GM19240 (cell line): ENCODE results near the gene IGF2R.
"Not testable (repeated sequence)": the region's sequence is repeated elsewhere in the genome, so short reads cannot be mapped to it uniquely, and the experiment has no call there.

Experiments
- DNase-seq: peaks from one replicate; pipeline ENCODE4 v3.0.0; 2011; ENCODE audit warnings: low spot score; ENCODE audit not compliant: insufficient read length

Gene IGF2R

DNA sequence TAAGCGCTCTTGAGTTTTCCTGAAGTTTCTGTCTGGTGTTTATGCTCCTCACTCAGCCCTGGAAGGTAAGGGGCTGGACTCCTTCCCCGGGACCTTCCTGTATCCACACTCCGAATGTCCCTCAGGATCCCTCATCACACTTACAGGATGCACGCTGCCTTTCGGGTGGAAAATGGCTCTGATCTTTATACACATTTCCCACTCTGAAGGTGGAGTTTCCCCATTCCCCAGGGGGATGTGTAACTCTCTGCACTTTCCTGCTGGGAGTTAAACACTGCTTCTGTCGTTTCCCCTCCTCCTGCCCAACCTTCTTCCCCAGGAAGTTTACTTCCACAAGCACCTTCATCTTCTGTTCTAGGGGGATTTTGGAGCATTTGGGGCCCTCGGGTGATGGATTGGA is 17.1 kb upstream of the IGF2R start:
- DNase-seq = no peak

DNA sequence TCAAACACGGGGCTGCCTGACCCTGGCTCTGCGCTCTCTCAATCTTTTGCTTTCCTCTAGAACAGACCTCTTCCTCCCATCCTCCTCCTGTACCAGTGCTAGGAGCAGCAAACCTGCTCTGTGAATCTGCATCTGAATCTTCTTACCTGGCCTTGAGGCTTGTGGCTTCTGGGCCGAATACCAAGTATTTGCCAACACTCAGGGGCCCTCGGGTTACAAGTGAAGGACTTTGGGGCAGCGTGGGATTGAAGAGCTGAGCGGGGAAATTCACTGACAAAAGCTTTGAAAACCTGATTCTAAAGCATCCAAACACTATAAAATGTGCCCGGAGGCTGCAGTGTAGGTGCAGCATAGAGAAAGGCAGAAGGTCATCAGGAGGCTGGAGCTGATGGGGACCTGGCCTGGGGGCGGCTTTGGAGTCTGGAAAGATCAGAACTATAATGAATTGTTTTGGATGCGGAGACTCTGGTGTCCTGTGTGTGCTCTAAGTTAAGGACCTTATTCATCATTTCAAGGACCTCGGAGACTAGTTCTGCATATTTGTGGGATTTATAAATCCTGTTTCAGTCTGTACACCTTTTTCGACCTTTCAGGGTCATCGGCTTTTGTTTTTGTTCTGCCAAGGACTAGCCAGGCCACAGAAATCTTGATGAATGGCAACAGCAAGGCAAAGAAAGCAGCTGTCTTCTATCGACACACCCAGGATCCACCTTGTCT is 16.4 kb upstream of the IGF2R start:
- DNase-seq = no peak

DNA sequence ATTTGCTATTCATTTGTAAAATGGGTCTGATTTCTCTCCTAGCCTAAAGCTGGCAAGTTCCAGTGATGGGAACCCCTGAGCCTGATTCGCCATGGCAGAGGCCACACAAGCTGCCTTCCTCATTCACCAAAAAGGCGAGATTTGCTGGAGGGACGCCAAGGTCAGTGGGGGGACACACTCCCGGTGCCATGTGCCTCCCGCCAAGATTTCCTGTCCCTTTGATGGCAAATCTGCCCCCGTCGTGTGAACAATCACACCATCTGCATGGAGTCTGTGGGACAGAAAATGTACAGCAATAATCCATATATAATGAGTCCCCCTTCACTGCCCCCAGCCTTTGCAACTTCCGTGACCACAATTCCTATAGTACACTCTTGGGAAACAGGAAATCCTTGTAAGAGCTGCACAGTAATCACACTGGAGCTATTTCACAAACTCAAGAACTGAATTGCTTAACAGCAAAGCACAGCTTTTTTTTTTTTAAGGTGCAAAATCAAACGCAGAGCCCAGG is 15.7 kb upstream of the IGF2R start:
- no peak for DNase-seq

DNA sequence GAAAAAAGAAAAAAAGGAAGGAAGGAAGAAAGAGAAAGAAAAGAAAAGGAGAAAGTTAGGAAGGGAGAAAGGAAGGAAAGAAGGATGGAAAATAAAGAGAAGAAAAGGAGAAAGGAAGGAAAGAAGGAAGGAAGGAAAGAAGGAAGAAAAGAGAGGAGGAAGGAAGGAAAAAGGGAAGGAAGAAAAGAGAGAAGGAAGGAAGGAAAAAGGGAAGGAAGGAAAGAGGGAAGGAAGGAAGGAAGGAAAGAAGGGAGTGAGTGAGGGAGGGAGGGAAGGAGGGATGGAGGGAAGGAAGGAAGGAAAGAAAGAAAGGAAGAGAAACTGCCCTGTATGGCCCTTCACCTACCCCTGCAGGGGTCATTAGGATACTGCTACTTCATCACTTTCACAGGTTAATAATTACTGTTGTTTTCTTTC is 12.9 kb upstream of the IGF2R start:
- no peak for DNase-seq

DNA sequence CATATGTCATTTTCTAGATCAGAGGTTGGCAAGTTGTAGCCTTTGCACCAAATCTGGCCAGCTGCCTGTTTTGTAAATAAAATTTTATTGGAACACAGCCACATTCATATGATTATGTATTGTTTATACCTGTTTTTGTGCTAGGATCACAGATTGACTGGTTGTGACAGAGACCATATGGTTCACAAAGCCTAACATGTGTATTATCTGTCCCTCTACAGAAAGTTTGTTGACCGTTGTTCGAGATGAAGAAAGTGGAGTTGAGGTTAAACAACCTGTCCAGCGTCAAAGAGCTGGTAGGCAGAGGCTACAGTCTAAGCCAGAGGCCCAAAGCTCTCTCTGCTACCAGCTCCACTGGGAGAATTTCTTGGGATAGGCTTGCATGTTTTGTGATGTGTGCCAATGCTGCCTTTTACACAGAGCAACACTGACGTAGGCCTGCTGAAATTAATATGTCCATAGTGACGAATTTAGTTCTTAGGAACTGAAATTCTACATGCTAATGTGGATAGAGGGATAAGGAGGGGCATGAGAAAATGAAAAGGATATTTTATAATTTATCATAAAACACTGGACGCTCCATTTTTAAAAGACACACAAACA is 11.7 kb upstream of the IGF2R start:
- DNase-seq = no peak

DNA sequence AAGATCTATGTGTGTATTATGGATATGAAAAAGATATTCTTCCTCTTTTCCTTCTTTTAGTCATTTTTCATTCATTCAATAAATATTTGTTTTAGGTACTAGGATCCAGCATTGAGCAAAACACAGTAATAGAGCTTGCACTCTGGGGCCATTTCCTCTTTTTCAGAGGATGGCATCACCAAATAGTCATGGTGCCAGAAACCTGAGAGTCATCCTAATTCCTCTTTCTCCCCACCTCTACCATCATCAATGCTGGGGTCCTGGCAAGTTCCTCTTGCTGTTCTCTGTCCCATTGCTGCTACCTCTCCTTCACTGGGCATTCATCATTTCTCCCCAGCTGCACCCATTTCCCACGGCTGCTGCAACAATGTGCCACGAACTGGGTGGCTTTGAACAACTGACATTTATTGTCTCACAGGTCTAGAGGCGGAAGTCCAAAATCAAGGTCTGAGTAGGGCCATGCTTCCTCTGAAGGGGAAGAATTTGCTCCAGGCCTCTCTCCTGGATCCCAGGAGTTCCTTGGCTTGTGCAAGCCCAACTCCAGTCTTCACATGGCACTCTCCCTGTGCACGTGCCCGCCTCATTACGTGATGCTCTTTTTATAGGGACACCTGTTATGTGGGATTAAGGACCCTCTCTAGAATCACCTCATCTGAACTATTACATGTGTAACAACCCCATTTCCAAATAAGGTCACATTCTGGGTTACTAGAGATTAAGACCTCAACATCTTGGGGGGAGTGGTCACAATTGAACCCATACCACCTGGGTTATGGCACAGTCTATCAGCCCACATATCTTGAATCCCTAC is 9.5 kb upstream of the IGF2R start:
- DNase-seq = no peak

DNA sequence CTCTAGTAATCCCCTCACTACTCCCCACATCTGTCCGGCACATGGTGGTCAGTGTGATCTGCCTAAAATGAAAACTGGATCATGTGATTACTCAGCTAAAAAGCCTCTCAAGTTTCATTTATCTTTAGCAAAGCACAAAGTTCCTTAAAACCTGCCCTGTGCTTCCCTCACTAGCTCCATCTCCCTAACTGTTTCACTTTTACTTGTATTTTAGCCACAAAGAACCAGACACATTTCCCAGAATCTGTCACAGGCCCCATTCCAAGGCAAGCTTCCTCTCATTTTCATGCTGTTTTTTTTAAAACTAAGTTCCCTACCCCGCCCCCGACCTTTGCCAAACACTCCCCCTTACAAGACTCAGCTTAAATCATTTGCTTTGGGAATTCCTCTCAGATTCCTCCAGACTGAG is 8.9 kb upstream of the IGF2R start:
- no peak for DNase-seq

DNA sequence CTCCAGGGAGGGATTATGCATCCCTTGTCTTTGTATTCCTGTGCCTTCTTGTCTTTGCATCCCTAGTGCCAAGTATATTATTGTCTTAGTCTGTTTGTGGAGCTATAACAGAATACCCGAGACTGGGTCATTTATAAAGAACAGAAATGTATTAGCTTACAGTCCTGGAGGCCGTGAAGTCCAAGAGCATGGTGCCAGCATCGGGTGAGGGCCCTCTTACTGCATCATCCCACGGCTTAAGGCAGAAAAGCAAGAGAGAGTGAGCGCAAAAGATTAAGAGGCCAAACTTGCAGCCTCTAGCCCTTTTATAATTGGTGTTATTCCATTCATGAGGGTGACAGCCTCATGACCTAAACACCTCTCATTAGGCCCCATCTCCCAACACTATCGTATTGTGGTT is 8.4 kb upstream of the IGF2R start:
- DNase-seq = no peak

DNA sequence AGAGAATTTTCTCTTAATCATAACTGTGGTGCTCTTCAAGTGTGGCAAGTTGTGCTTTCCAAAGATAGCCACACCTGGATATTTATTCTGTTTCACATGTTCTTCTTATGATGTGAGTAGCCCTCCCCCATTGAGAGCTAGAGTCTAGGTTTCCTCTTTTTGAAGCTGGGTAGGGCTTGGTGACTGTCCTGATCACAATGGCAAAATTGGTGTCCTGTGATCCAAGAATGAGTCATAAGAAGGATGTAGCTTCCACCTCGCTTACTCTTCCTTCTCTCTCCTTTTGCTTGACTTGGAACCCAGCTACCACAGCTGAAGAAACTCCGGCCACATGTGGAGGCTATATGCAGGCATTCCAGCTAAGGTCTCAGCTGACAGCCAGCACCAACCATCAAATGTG is 7.4 kb upstream of the IGF2R start:
- DNase-seq = no peak

DNA sequence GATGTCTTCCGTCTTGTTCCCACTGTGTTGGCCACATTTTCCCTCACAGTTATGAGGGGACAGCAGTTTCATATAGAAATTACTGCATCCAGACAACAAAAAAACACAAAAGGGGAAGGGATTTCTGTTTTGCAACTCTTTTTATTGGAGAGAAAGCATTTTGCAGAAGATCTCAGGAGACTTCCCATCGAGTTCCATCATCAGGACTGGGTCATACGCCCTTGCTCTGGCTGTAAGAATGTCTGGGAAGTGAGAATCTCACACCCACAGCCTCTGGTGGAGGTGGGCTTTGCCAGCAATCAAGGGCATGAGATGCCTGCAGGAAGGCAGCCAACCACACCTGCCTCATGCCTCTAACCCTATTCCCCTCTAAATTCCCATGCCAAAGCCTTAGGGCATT is 5.8 kb upstream of the IGF2R start:
- no peak for DNase-seq

DNA sequence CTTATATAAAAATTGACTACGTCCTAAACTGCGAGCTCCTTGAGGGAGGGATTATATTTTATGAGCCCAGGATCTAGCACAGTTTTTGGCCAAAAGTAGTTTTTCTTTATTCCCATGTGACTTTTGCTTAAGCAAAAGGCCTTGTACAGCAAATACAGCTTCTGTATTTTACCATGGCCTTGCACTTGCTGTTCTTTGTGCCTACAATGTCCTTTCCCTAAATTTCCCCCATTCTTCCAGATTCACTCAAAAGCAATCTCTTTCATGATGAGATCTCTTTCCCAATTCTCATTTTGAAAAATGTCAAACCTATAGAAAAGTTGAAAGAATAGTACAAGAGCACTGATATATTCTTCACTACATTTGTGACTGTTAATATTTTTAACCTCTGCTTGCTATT is 4.8 kb upstream of the IGF2R start:
- no peak for DNase-seq

DNA sequence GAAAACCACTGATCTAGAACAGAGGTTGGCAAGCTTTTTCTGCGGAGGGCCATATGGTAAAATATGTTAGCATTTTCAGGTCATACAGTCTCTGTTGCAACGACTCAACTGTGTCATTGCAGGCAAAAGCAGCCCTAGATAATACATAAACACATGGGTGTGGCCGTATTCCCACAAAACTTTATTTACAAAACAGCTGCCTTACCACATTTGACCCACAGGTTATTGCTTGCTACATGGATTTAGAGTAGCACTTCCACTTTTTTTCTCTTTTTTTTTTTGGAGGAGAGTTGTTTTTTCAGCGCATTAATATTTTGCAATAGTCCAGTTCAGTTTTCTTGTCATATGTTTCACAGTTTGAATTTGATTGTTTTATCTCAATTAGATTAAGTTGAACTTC is 2.5 kb upstream of the IGF2R start:
- no peak for DNase-seq

DNA sequence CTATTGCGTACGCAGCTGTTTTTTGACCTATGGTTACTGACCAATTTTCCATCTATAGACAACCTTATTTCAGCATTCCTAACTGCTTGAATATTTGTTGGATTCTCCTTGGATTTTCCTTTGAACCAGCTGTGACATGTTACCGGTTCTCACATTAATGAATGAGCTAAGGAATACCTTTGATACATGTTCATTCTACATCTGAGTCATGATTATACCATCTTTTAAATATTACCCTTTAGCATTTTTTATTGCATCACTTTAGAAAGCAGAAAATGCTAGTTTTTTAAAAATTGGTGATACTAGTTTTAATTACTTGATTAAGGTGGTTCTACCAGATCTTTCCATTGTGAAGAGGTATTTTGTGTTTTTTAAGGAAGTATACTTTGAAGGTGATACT is 1.9 kb upstream of the IGF2R start:
- DNase-seq = no peak

DNA sequence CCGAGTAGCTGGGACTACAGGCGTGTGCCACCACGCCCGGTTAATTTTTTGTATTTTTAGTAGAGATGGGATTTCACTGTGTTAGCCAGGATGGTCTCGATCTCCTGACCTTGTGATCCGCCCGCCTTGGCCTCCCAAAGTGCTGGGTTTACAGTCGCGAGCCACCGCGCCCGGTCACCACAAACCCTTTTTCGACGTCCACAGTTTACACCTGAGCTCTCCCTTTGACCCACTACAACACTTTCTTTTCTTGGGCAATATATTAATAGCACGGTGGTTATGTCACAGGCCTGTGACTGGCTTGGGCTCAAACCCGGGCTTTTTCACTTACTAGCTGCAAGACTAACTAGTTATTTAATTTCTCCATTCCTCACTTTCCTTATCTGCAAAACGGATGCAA is 1.3 kb upstream of the IGF2R start:
- not testable (repeated sequence) for DNase-seq

DNA sequence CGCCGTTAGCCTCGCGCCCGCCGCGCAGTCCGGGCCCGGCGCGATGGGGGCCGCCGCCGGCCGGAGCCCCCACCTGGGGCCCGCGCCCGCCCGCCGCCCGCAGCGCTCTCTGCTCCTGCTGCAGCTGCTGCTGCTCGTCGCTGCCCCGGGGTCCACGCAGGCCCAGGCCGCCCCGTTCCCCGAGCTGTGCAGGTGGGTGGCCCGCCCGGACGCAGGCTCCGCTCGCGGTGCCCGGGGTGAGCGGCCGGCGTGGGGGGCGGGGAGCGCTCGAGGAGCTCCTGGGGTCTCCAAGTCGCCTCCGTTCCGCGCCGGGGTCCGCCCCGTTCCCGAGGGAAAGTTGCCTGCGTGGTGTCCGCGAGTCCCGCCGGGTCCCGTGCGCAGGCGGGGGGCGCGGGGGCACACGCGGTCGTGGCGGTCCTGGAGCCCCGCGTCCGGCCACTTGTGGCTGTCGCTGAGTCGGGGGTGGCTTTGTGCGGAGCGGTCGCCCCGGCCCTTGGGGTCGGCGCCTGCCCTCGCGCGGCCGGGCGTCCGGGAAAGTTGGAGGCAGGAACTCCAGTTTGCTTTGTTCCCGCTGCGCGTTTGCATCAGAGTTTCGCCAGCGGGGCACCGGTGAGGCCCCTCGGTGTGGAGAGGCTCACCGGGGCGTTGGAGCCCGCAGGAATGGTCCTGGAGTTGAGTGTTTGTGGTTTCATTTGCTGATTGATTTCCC is 476 bp downstream of the IGF2R start:
- no peak for DNase-seq

DNA sequence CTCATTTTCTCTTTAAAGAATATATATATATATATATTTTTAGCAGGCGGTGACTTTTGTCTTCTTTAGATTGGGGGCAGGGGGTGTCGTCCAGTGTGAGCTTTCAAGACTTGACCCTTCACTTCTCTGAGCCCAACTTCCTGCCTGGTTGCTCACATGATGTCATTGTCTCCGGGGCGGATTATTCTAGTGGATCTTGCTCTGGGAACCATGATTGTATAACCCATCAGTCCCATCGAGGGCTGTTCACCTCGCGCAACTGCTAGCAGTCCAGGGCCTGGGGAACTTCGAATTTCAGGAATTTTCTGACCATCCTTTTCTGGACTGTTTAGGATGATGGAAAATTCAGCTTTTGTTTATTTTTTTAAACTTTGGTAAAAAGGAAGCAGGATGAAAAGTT is 1.0 kb downstream of the IGF2R start:
- DNase-seq = no peak

DNA sequence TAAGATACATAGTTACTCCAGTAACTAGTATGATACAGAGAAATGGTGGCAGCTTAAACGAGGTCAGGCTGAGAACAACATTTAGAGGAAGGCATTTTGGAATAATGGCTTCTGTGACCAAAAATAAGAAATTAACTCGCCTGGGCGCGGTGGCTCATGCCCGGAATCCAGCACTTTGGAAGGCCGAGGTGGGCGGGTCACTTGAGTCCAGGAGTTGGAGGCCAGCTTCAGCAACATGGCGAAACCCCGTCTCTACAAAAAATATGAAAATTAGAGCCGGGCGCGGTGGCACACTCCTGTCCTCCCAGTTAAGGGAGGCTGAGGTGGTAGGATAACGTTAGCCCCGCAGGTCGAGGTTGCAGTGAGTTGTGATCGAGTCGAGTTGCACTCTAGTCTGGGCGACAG is 1.8 kb downstream of the IGF2R start:
- no peak for DNase-seq

DNA sequence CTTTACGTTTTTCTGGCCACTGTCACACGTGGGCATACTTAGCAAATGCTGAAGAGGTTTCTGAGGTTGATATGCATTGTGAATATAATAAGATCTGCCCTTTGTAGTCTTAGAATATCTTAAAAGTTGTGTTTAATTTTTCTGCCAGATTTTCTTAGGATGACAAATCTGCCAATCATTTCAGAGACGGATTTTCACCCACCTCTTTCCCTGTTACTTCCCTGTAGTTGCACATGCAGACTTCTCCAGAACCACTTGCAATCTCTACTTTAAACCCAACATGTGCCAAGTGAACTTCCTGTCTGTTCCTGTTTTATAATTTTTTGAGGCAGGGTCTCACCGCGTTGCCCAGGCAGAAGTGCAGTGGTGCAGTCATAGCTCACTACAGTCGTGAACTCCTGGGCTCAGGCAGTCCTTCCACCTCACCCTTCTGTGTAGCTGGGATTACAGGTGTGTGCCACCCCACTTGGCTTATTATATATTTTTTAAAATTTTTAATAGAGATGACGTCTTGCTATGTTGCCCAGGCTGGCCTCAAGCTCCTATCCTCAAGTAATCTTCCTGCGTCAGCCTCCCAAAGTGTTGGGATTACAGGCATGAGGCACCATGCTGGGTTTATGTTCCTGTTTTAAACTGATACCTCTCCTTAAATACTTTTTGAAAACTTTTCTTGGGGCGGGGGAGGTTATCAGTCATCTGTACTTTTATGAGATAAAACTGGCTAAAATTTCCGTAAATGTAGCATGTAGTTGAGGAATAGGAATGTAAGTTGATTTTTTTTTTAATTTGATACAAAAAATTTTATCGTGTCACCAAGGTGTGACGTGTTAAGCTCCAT is 2.7 kb downstream of the IGF2R start:
- DNase-seq = no peak

DNA sequence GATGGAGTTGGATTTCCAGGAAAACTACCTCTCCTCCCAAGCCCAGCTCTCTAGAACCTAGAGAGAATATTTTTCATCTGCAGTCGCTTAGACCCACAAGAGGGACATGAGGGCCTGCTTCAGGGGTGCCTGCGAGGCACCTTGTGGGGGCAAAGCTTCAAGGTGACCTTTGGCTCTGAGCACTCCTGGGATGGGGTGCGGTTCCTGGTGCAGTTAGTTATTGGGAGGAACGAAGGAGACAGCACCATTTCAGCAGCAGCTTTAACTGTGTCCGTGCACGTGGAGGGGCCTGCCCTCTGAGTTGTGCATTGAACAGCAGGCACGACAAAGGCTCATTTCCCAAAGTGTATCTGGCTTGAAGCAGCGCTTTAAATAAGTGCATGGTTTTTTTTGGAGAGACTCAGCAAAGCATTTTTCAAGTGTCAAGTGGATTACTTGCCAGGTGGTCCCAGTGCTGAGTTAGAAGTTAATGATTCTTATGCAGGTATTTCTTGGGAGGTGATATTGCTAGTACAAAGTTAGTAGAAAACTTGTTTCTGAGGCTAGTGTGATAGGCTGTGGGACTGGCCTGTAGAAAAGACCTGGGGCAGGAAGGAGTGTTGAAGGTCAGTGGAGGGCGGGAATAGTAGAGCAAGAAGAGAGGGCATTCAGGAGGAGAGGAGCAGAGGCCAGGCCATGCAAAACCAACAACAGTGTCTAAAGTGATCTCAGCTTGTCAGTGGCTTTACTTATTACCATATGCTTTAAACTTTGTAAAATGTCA is 3.8 kb downstream of the IGF2R start:
- DNase-seq = no peak

DNA sequence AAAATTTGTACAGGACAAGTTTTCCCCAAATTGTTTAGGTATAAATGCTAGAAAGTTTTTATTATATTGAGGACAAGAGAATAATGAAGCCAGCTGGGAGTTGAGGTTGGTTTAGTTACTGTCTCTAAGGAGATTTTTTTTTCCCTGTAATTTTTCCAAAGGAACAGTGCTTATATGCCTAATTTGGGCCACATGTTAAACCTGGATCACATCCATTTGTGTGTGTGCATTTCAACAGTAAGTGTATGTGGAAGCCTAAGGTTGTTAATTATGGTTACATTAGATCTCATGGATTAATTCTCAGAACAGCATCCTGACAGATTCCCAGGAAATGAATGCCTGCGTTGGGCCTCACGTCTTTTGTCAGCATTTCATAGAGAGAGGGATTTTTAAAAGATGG is 4.5 kb downstream of the IGF2R start:
- no peak for DNase-seq
